H54 (cell line): ENCODE results near the gene PPM1M.

Source experiments
- DNase-seq: peaks from one replicate; pipeline ENCODE4 v3.0.0; 2011; ENCODE audit warnings: low spot score, mixed read lengths; ENCODE audit not compliant: insufficient read length
- FAIRE-seq: peaks from 3 replicates; lab custom pipeline; 2011; peaks lifted over from hg19 to GRCh38; lab: Jason Lieb, UNC
- POLR2A ChIP-seq: IDR thresholded peaks from 2 replicates; pipeline ENCODE4 v1.6.1; 2011; ENCODE audit warnings: low read depth, mild to moderate bottlenecking, low read length

The PPM1M gene

GRCh38 chr3:52290596-52291507 lies 45.3 kb downstream of the PPM1M start:
- no peak for TF ChIP-seq POLR2A
- FAIRE-seq (no peak), DNase-seq (no peak)

GRCh38 chr3:52291508-52292181 lies 46.1 kb downstream of the PPM1M start:
- no peak for TF ChIP-seq POLR2A
- FAIRE-seq (no peak), DNase-seq (no peak)

GRCh38 chr3:52292247-52293065 lies 46.9 kb downstream of the PPM1M start:
- TF ChIP-seq POLR2A, result no peak
- FAIRE-seq, result no peak
- no peak for DNase-seq

GRCh38 chr3:52293491-52294319 lies 48.1 kb downstream of the PPM1M start:
- TF ChIP-seq POLR2A, result no peak
- DNase-seq (no peak), FAIRE-seq (no peak)

DNA sequence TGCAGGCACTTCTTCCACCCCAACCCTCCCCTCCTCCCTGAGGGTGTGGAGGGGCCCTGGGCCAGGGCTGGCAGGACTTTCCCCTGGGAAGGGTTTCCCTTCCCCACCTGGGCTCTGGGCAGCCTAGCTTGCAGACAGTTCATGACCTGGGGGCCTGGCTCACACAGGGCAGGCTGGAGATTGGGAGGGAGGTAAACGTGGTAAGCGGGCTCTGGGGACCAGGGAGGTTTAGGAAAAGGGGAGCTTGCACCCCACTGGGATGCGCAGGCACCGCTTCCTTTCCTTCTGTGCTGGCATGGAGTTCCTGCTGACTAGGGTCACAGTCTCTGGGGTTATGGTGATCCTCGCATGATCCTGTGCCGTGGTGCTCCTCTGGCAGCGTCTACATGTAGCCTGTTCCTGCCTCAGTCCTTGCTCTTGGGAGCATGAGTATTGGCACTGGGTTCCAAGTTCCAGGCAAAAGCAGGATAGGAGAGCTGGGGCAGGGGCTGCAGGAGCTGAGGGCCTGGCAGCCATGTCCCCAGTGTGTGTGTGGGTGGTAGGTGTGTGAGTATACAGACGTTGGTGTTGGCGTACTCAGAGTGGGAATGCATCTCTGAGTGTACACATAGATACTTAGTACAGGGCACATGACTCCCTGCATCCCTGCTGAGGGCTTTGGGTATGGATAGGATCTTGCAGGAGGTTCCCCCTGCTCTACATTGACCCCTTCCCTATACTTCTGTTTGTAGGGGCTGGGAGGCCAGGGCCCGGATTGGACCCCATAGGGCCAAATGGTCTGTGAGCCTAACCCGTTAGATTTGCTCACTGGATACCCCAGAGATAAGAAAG lies 49.0 kb downstream of the PPM1M start:
- DNase-seq, result no peak
- no peak for TF ChIP-seq POLR2A
- FAIRE-seq, result no peak

GRCh38 chr3:52295671-52296208 lies 50.2 kb downstream of the PPM1M start:
- DNase-seq (no peak), FAIRE-seq (no peak)
- no peak for TF ChIP-seq POLR2A

- FAIRE-seq (no peak), DNase-seq (no peak)
- no peak for TF ChIP-seq POLR2A
Measured at GRCh38 chr3:52297242-52298148, 51.9 kb downstream of the PPM1M start.

DNA sequence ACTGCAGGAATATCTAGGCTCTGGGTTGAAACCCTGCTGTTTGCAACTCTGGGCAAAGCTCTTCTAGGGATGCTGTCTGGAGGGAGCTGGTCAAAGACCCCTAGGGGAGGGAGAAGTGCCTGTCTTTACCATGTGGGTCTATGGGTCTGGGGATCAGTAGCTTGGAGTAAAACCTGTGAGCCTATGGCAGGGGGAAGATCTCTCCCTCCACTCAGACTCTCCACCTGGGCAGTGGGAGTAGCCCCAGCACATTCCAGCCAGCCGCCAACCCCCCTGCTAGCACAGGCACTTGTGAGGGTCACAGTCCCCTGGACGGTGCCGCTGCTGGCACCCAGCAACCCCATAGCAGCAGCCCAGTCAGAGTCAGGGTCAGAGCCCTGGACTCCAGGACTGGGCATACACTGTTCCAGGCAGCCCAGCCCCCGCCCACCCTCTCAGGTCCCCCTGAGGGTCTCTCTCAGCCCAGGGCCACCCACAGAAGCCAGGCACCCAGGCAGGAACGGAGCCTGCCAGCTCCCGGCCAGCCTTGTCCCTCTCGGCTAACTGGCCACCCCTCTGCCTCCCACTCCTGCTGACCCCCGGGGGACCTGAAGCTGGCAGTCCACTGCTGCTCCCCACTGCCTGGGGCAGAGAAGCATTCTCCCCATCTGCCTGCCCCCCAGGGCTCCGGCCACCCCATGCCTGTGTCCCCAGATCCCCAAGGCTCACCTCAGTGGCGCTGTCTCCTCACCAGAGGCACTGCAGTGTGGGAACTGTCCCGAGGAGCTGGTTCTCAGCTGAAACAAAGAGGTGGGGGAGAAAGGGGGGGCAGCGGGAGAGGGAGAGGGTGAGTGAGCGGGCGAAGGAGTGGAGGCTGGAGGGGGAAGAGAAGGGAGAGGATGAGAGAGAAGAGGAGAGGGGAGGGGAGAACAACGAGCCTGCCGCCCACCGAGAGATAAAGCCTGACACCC lies 52.9 kb downstream of the PPM1M start:
- no peak for TF ChIP-seq POLR2A
- DNase-seq (no peak), FAIRE-seq (no peak)

DNA sequence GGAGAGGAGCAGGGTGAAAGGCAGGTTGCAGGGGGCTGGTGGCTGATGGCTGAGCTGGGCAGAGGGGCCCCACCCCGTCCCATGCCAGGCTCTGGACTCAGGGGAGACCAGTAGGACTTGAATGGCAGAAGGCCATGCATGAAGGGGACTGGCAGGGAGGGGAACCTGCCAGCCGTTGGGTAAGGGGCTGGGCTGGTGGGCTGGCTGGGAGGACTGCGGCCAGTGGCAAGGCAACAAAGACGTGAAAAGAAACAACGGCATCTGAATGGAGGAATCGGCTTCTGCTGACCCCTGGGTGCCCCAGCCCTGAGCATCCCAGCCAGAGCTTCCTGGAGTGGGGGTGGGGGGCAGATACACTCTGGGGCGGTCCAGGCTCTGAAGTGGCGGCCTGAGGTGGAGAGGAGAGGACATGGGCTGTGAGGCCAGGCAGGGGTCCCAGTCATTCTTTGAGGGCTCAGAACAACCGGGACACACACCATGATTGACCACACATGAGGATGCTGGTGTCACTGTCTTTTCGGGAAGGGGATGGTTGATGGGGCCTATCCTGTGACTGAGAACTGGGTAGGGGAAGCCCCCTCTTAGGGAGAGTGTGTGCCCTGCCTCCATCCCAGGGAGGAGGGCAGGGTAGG lies 53.8 kb downstream of the PPM1M start:
- FAIRE-seq (no peak), DNase-seq (no peak)
- TF ChIP-seq POLR2A, result no peak
